ENCODE measurements around the gene ATP5MK. TPM values are rescaled to one million over a fixed set of nuclear protein-coding genes. Genes with fewer than 3 reads are reported as not detected.

ATP5MK gene
- total RNA-seq, 1 experiment from 2014 or later = 556 TPM

DNA sequence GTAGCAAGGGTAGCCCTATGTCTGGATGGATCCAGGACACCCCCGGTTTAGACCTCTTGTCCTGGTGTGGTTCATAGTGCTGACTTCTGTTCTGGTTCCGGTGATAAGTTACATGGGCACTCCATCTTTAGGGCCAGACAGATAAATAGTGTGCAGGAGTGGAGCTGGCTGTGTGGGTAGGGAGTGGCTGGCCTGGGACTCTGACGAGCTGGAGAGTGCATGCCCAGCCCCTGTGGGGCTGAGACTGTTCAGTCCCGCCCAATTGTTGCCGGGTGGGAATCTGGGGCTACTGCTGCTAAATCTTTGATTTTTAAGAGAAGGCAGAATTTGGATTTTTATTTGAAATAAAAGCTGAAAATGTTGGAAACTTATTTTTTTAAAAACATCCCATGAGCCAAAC, 27.5 kb upstream of the ATP5MK start:
- Histone ChIP-seq H3K27me3 (ENCODE audit: insufficient read depth, low read length) (no peaks in the 10 kb centered on the region), H3K36me3 (ENCODE audit: control insufficient read depth in 1 of 2, insufficient read depth in 2 of 2, low read length in 2 of 2) (peaks cover 71 to 85% of the 10 kb centered on the region in 2 experiments), H3K9me2 (ENCODE audit: insufficient read depth) (no peaks in the 10 kb centered on the region), H3K9me3 (ENCODE audit: control insufficient read depth in 1 of 2, insufficient read depth in 1 of 2, low read depth in 1 of 2, low read length in 2 of 2) (no peaks in the 10 kb centered on the region), H3K79me2 (ENCODE audit: insufficient read depth, low read length) (peaks cover 69% of the 10 kb centered on the region), H3K4me3 (replicated peaks in 1 of 2; ENCODE audit: low read depth in 1 of 2, low read length in 2 of 2) (no peak overlapping the region), H3K27ac (ENCODE audit: low read depth, low read length) (no peak overlapping the region), H3K4me1 (ENCODE audit: control insufficient read depth in 1 of 2, insufficient read depth in 2 of 2, low read length in 2 of 2) (no peaks in the 10 kb centered on the region), H3K4me2 (ENCODE audit: low read length) (no peak overlapping the region), H2AFZ (ENCODE audit: low read depth, low read length, poor library complexity, severe bottlenecking) (no peak overlapping the region), H4K20me1 (ENCODE audit: insufficient read depth) (no peaks in the 10 kb centered on the region), H3K9ac (ENCODE audit: low read length) (no peak overlapping the region)
- RAD21 ChIA-PET (ENCODE audit: low non-redundant PET in 1 of 2, low total read pairs in 2 of 2, uncharacterized antibody in 2 of 2, unreplicated experiment in 2 of 2) = no interaction called here
- TF ChIP-seq, protein P1, sequence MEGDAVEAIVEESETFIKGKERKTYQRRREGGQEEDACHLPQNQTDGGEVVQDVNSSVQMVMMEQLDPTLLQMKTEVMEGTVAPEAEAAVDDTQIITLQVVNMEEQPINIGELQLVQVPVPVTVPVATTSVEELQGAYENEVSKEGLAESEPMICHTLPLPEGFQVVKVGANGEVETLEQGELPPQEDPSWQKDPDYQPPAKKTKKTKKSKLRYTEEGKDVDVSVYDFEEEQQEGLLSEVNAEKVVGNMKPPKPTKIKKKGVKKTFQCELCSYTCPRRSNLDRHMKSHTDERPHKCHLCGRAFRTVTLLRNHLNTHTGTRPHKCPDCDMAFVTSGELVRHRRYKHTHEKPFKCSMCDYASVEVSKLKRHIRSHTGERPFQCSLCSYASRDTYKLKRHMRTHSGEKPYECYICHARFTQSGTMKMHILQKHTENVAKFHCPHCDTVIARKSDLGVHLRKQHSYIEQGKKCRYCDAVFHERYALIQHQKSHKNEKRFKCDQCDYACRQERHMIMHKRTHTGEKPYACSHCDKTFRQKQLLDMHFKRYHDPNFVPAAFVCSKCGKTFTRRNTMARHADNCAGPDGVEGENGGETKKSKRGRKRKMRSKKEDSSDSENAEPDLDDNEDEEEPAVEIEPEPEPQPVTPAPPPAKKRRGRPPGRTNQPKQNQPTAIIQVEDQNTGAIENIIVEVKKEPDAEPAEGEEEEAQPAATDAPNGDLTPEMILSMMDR (IDR thresholded peaks at IDR 0.05 in 2 of 3, conservative IDR thresholded peaks at IDR 0.05 in 1 of 3; ENCODE audit: borderline replicate concordance in 1 of 3, insufficient read depth in 1 of 3, low read depth in 2 of 3, low read length in 2 of 3) = no peak
- TF ChIP-seq ZFX (IDR thresholded peaks at IDR 0.05) (no peak), EZH2 (IDR thresholded peaks at IDR 0.05) (no peak), CEBPB (IDR thresholded peaks at IDR 0.05; ENCODE audit: low read depth) (no peak), ZBTB33 (IDR thresholded peaks at IDR 0.05; ENCODE audit: extremely low read depth, insufficient replicate concordance, low read length) (no peak), ZNF274 (IDR thresholded peaks at IDR 0.05; ENCODE audit: low read depth, low read length) (no peak), REST (IDR thresholded peaks at IDR 0.05; ENCODE audit: low read depth) (no peak), FOSL1 (IDR thresholded peaks at IDR 0.05; ENCODE audit: low read depth) (no peak), EGR1 (IDR thresholded peaks at IDR 0.05; ENCODE audit: low read depth) (no peak), ATF3 (IDR thresholded peaks at IDR 0.05) (no peak), ELF1 (IDR thresholded peaks at IDR 0.05; ENCODE audit: borderline replicate concordance, low read depth) (no peak)
- CTCF ChIA-PET = no interaction called here
- DNase-seq (ENCODE audit: low read depth, low spot score) (no peak), ATAC-seq (no peak)
- POLR2A ChIA-PET = interaction anchor here (1.6 kb wide), 1 partner anchor 27 kb away, joined by 3 read pairs; the partner anchor contains the start of genes ATP5MK and PDCD11
- BruUV-seq (replicated peaks) = no TSS peak
- intact Hi-C loops (cut with micrococcal nuclease) = no loop called here

Measured in HCT116 (cell line).